Measurements from ENCODE around the gene FAIM. TPM values are rescaled to one million over a fixed set of nuclear protein-coding genes. Genes with fewer than 3 reads are reported as not detected.

The FAIM gene
- total RNA-seq, 1 experiment from 2014 or later, result 11.0 TPM

- H3K4me1 ChIP-seq (ENCODE audit: insufficient read depth, low read length), result no peaks in the 10 kb centered on the region
- no peak overlapping the region for H2AK5ac ChIP-seq (ENCODE audit: insufficient read length, low read length)
- H3K27me3 Mint-ChIP-seq (ENCODE audit: low read depth), result peaks cover 33% of the 10 kb centered on the region
- H3K4me3 Mint-ChIP-seq, result no peak overlapping the region
- no peak overlapping the region for H4K8ac ChIP-seq (replicated peaks; ENCODE audit: insufficient read length, low read depth, low read length)
- H3K14ac ChIP-seq (ENCODE audit: insufficient read depth, low read length), result no peak overlapping the region
- H3K56ac ChIP-seq (ENCODE audit: insufficient read length, low read depth, low read length), result no peak overlapping the region
- peaks cover 25% of the 10 kb centered on the region for H3K9me3 ChIP-seq (ENCODE audit: control insufficient read depth, low read depth, low read length)
- H2AFZ ChIP-seq (ENCODE audit: low read length), result no peak overlapping the region
- H3K79me2 ChIP-seq (ENCODE audit: insufficient read depth, low read length), result no peaks in the 10 kb centered on the region
- H3K79me1 ChIP-seq (ENCODE audit: insufficient read depth, low read depth, low read length, poor library complexity, severe bottlenecking), result no peaks in the 10 kb centered on the region
- no peak overlapping the region for H2BK12ac ChIP-seq (ENCODE audit: insufficient read length, low read depth, low read length)
- H3K9me3 Mint-ChIP-seq, result peaks cover 80 to 88% of the 10 kb centered on the region in 2 experiments
- no peaks in the 10 kb centered on the region for H3K27me3 ChIP-seq (ENCODE audit: insufficient read depth, low read length)
- H3K4ac ChIP-seq (ENCODE audit: low read depth, low read length), result no peak overlapping the region
- no peak overlapping the region for H2BK5ac ChIP-seq (ENCODE audit: insufficient read length, low read length)
- peaks cover 59 to 88% (median 87%) of the 10 kb centered on the region in 3 experiments for H3K36me3 Mint-ChIP-seq (ENCODE audit: insufficient read depth in 1 of 3, low read depth in 3 of 3)
- no peaks in the 10 kb centered on the region for H3K4me1 Mint-ChIP-seq
- H3T11ph ChIP-seq (ENCODE audit: low read length), result no peak overlapping the region
- no peaks in the 10 kb centered on the region for H3K23me2 ChIP-seq (ENCODE audit: insufficient read length, low read depth, low read length, poor library complexity, severe bottlenecking)
- H3K27ac Mint-ChIP-seq, result no peak overlapping the region
- no peaks in the 10 kb centered on the region for H4K20me1 ChIP-seq (ENCODE audit: control insufficient read depth, insufficient read depth, insufficient read length)
- no peak overlapping the region for H4K91ac ChIP-seq (ENCODE audit: insufficient read length, low read depth, low read length)
- H4K5ac ChIP-seq (ENCODE audit: insufficient read length, low read depth, low read length), result no peak overlapping the region
- H3K4me2 ChIP-seq (ENCODE audit: insufficient read depth, insufficient read length, low read length), result no peak overlapping the region
- H3K18ac ChIP-seq (ENCODE audit: insufficient read length, low read depth, low read length), result no peak overlapping the region
- no peak overlapping the region for H2BK20ac ChIP-seq (ENCODE audit: low read depth, low read length, poor library complexity, severe bottlenecking)
- H3K23ac ChIP-seq (ENCODE audit: insufficient read length, low read depth, low read length), result no peak overlapping the region
- no peak for TF ChIP-seq CTCF (conservative IDR thresholded peaks at IDR 0.05)
- H3K27ac ChIP-seq (ENCODE audit: insufficient read length, low read depth, low read length), result no peak overlapping the region
- H2BK15ac ChIP-seq (ENCODE audit: low read depth, low read length), result no peak overlapping the region
- no peak overlapping the region for H3K9ac ChIP-seq (ENCODE audit: extremely low read depth, insufficient read length, low read length)
- no peak for DNase-seq
- H2BK120ac ChIP-seq (ENCODE audit: low read depth, low read length, poor library complexity, severe bottlenecking), result no peak overlapping the region
These were observed 37.9 kb downstream of the FAIM start for GRCh38 chr3:138646513-138646912.

Measured in H9 (cell line).